ENCODE results near the gene CAMTA2. TPM values are rescaled to one million over a fixed set of nuclear protein-coding genes. Genes with fewer than 3 reads are reported as not detected.

Gene CAMTA2
- total and polyA plus RNA-seq, 3 experiments from 2014 or later = 19.6 to 90.6 (median 85.6) TPM

DNA sequence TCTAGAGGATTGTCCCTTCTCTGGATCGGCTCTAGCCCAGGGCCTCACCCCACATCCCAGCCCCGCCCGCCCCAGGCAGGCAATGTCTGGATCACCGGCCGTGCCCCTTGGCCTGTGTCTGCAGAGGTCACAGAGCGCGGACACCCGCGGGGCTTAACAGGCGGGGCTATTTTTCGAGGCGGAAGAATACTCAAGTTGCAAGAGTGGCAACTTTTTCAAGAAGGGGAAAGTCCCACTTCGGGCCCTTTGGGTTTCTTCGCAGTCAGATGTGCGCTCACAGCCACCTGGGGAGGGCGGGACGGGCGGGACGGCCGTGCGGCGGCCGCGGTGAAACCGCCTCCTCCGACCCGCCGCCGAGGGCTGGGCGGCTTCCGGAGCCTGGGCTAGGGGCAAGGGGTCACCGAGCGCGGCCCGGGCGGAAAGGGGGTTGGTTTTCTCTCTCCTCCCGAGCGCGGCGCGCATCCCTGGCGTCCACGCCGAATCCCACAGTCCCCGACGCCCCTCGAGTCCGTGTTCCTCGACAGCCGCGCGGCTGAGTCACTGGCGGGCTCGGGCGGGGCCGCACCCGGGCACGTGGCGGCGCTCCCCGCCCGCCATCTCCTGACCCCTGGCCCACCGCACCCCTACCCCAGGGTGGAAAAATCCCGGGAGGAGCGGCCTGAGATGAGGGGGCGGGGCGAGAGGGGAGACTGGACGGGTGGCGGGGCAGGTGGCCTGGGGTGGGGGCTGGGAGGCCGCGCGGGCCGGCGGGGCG lies 38.0 kb downstream of the CAMTA2 start:
- H3K27ac ChIP-seq (ENCODE audit: low read depth, low read length) = peak overlapping the region; percentile 86
- Mint-ChIP-seq H3K4me1 (peaks cover 32 to 43% (median 41%) of the 10 kb centered on the region in 3 donors), H3K4me3 (peak overlapping the region; percentile 83 to 100 (median 97)), H3K27ac (peak overlapping the region; percentile 72 to 96 (median 90)), H3K36me3 (peaks cover 7 to 32% (median 12%) of the 10 kb centered on the region in 3 donors), H3K27me3 (peaks cover 0 to 5% of the 10 kb centered on the region in 2 donors), H3K9me3 (no peaks in the 10 kb centered on the region)
- H3K4me1 ChIP-seq (ENCODE audit: insufficient read depth, low read length) = peaks cover 31% of the 10 kb centered on the region
- peaks cover 23% of the 10 kb centered on the region for H3K36me3 ChIP-seq (ENCODE audit: insufficient read depth, low read length)
- no peaks in the 10 kb centered on the region for H3K9me3 ChIP-seq (ENCODE audit: low read length)
- DNase-seq = peak; percentile 61 to 84 (median 79)
- H3K27me3 ChIP-seq (ENCODE audit: insufficient read depth, low read length, poor library complexity, severe bottlenecking) = no peaks in the 10 kb centered on the region
- H3K4me3 ChIP-seq (ENCODE audit: low read length) = peak overlapping the region; percentile 97
- POLR2A ChIA-PET = interaction anchor here (0.7 to 11.7 kb wide), 7 partner anchors 10 to 293 kb away, joined by 3 to 187 read pairs (median 4); partner anchors contain the start of genes CAMTA2, INCA1, KIF1C and RNF167
- CTCF ChIA-PET = interaction anchor here (0.7 to 4.8 kb wide), 5 partner anchors 10 to 112 kb away, joined by 3 to 30 read pairs (median 5); partner anchors contain the start of genes CHRNE, RNF167, SLC25A11 and SPAG7

- H3K4me1 ChIP-seq (ENCODE audit: insufficient read depth, low read length) = peaks cover 37% of the 10 kb centered on the region
- peak overlapping the region; percentile 97 for H3K4me3 ChIP-seq (ENCODE audit: low read length)
- peaks cover 7 to 38% (median 18%) of the 10 kb centered on the region in 3 donors for H3K36me3 Mint-ChIP-seq
- ChIA-PET POLR2A (interaction anchor here (0.6 to 11.7 kb wide), 14 partner anchors 9 to 805 kb away, joined by 3 to 187 read pairs (median 4); partner anchors contain the start of genes C17orf107, CAMTA2, CHRNE and INCA1), CTCF (interaction anchor here (1.0 to 4.8 kb wide), 4 partner anchors 9 to 40 kb away, joined by 4 to 30 read pairs (median 6); partner anchors contain the start of genes RNF167, SLC25A11 and SPAG7)
- DNase-seq = peak; percentile 59 to 85 (median 78)
- H3K4me1 Mint-ChIP-seq = peaks cover 38 to 48% (median 46%) of the 10 kb centered on the region in 3 donors
- H3K27me3 Mint-ChIP-seq = peaks cover 0 to 5% of the 10 kb centered on the region in 2 donors
- no peaks in the 10 kb centered on the region for H3K9me3 ChIP-seq (ENCODE audit: low read length)
- peak overlapping the region; percentile 86 for H3K27ac ChIP-seq (ENCODE audit: low read depth, low read length)
- no peaks in the 10 kb centered on the region for H3K27me3 ChIP-seq (ENCODE audit: insufficient read depth, low read length, poor library complexity, severe bottlenecking)
- H3K9me3 Mint-ChIP-seq = no peaks in the 10 kb centered on the region
- H3K4me3 Mint-ChIP-seq = peak overlapping the region; percentile 94 to 100 (median 97)
- peak overlapping the region; percentile 92 to 100 (median 97) for H3K27ac Mint-ChIP-seq
- H3K36me3 ChIP-seq (ENCODE audit: insufficient read depth, low read length) = peaks cover 23% of the 10 kb centered on the region
These were observed 38.5 kb downstream of the CAMTA2 start for GRCh38 chr17:4948931-4949320.

GRCh38 chr17:4948166-4948930 lies 39.1 kb downstream of the CAMTA2 start, which contains the start of gene PFN1:
Gene PFN1 (minus strand): TSS chr17:4948530. CDS start chr17:4948394, 136 bp downstream.
- H3K27ac Mint-ChIP-seq = peak within 1 kb of the TSS; percentile 92 to 100 (median 97)
- H3K4me1 Mint-ChIP-seq = peaks cover 41 to 54% (median 52%) of the 10 kb centered on the region in 3 donors

GRCh38 chr17:4947411-4948165 lies 39.9 kb downstream of the CAMTA2 start:
- peaks cover 49 to 62% (median 60%) of the 10 kb centered on the region in 3 donors for H3K4me1 Mint-ChIP-seq
- POLR2A ChIA-PET = interaction anchor here (0.7 to 11.7 kb wide), 12 partner anchors 8 to 804 kb away, joined by 3 to 187 read pairs (median 4); partner anchors contain the start of genes C17orf107, INCA1, KIF1C and RNF167

More at GRCh38 chr17:4948166-4948930, 39.1 kb downstream of the CAMTA2 start, which contains the start of gene PFN1:
- H3K4me3 ChIP-seq (ENCODE audit: low read length) = peak within 1 kb of the TSS; percentile 97
- CTCF ChIA-PET = interaction anchor here (1.0 to 4.8 kb wide), 4 partner anchors 8 to 39 kb away, joined by 4 to 30 read pairs (median 6); partner anchors contain the start of genes RNF167, SLC25A11 and SPAG7
- DNase-seq = peak; percentile 84 to 94 (median 87)
- Mint-ChIP-seq H3K4me3 (peak within 1 kb of the TSS; percentile 94 to 100 (median 97)), H3K9me3 (no peaks in the 10 kb centered on the region), H3K27me3 (peaks cover 0 to 5% of the 10 kb centered on the region in 2 donors), H3K36me3 (peaks cover 7 to 40% (median 19%) of the 10 kb centered on the region in 3 donors)
- peak within 1 kb of the TSS; percentile 90 for H3K27ac ChIP-seq (ENCODE audit: low read depth, low read length)
- POLR2A ChIA-PET = interaction anchor here (0.6 to 11.7 kb wide), 14 partner anchors 9 to 805 kb away, joined by 3 to 187 read pairs (median 3); partner anchors contain the start of genes C17orf107, CAMTA2, CHRNE and INCA1
- H3K9me3 ChIP-seq (ENCODE audit: low read length) = no peaks in the 10 kb centered on the region
- H3K4me1 ChIP-seq (ENCODE audit: insufficient read depth, low read length) = peaks cover 42% of the 10 kb centered on the region
- no peaks in the 10 kb centered on the region for H3K27me3 ChIP-seq (ENCODE audit: insufficient read depth, low read length, poor library complexity, severe bottlenecking)
- peaks cover 23% of the 10 kb centered on the region for H3K36me3 ChIP-seq (ENCODE audit: insufficient read depth, low read length)

DNA sequence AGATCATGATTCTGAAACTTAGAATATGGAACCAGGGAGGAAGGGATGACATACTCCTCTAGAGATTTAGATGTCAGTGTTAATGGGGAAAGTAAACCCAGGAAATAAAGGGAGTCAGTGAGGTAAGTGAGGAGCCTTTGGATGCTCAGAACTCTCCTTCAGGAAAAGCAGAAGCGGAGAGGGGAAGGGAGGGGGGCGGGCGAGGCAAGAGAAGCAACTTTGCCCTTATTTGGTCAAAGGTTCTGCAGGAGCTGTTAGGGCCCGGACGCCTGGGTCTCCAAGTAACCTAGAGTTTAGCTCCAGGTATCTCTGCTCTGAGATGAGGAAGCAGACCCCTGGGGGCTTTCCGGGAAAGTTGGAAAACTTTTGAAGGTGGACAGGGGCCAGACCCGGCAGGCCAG lies 40.5 kb downstream of the CAMTA2 start:
- Mint-ChIP-seq H3K9me3 (no peaks in the 10 kb centered on the region), H3K27me3 (peaks cover 0 to 5% of the 10 kb centered on the region in 2 donors), H3K4me1 (peaks cover 55 to 67% (median 65%) of the 10 kb centered on the region in 3 donors), H3K36me3 (peaks cover 8 to 53% (median 24%) of the 10 kb centered on the region in 3 donors), H3K27ac (peak overlapping the region; percentile 73 to 97 (median 92)), H3K4me3 (peak overlapping the region; percentile 94 to 100 (median 97))
- Histone ChIP-seq H3K9me3 (ENCODE audit: low read length) (no peaks in the 10 kb centered on the region), H3K4me1 (ENCODE audit: insufficient read depth, low read length) (peaks cover 56% of the 10 kb centered on the region), H3K4me3 (ENCODE audit: low read length) (peak overlapping the region; percentile 97), H3K36me3 (ENCODE audit: insufficient read depth, low read length) (peaks cover 35% of the 10 kb centered on the region), H3K27ac (ENCODE audit: low read depth, low read length) (peak overlapping the region; percentile 58), H3K27me3 (ENCODE audit: insufficient read depth, low read length, poor library complexity, severe bottlenecking) (no peaks in the 10 kb centered on the region)
- no peak for DNase-seq
- ChIA-PET POLR2A (interaction anchor here (0.7 to 11.7 kb wide), 6 partner anchors 8 to 127 kb away, joined by 3 to 187 read pairs (median 4); partner anchors contain the start of genes C17orf107, RNF167, SLC25A11 and SPAG7), CTCF (interaction anchor here (0.5 to 3.3 kb wide), 5 partner anchors 20 to 117 kb away, joined by 3 to 17 read pairs (median 3); partner anchors contain the start of gene SPAG7)

More at GRCh38 chr17:4947411-4948165, 39.9 kb downstream of the CAMTA2 start:
- peaks cover 50% of the 10 kb centered on the region for H3K4me1 ChIP-seq (ENCODE audit: insufficient read depth, low read length)
- H3K4me3 ChIP-seq (ENCODE audit: low read length) = peak overlapping the region; percentile 97
- Mint-ChIP-seq H3K36me3 (peaks cover 7 to 48% (median 23%) of the 10 kb centered on the region in 3 donors), H3K27ac (peak overlapping the region; percentile 92 to 100 (median 95)), H3K27me3 (peaks cover 0 to 5% of the 10 kb centered on the region in 2 donors), H3K4me3 (peak overlapping the region; percentile 94 to 100 (median 97)), H3K9me3 (no peaks in the 10 kb centered on the region)
- H3K27ac ChIP-seq (ENCODE audit: low read depth, low read length) = peak overlapping the region; percentile 90
- peaks cover 31% of the 10 kb centered on the region for H3K36me3 ChIP-seq (ENCODE audit: insufficient read depth, low read length)
- no peaks in the 10 kb centered on the region for H3K27me3 ChIP-seq (ENCODE audit: insufficient read depth, low read length, poor library complexity, severe bottlenecking)
- CTCF ChIA-PET = interaction anchor here (0.7 to 4.8 kb wide), 7 partner anchors 8 to 101 kb away, joined by 3 to 30 read pairs (median 5); partner anchors contain the start of genes RNF167, SLC25A11 and SPAG7
- no peaks in the 10 kb centered on the region for H3K9me3 ChIP-seq (ENCODE audit: low read length)
- peak; percentile 56 to 80 (median 62) for DNase-seq

GRCh38 chr17:4946312-4946976 lies 41.0 kb downstream of the CAMTA2 start:
- no peaks in the 10 kb centered on the region for H3K9me3 ChIP-seq (ENCODE audit: low read length)
- ChIA-PET POLR2A (interaction anchor here (1.2 to 11.7 kb wide), 3 partner anchors 20 to 47 kb away, joined by 3 to 187 read pairs (median 4); partner anchors contain the start of genes C17orf107 and SPAG7), CTCF (interaction anchor here (0.5 to 3.3 kb wide), 4 partner anchors 21 to 118 kb away, joined by 3 to 17 read pairs (median 5); partner anchors contain the start of gene SPAG7)
- Mint-ChIP-seq H3K4me3 (peak overlapping the region; percentile 94 to 100 (median 97)), H3K27ac (peak overlapping the region; percentile 73 to 97 (median 92)), H3K9me3 (no peaks in the 10 kb centered on the region), H3K36me3 (peaks cover 13 to 59% (median 29%) of the 10 kb centered on the region in 3 donors), H3K4me1 (peaks cover 61 to 73% (median 71%) of the 10 kb centered on the region in 3 donors), H3K27me3 (peaks cover 0 to 5% of the 10 kb centered on the region in 2 donors)
- H3K4me1 ChIP-seq (ENCODE audit: insufficient read depth, low read length) = peaks cover 61% of the 10 kb centered on the region
- no peaks in the 10 kb centered on the region for H3K27me3 ChIP-seq (ENCODE audit: insufficient read depth, low read length, poor library complexity, severe bottlenecking)
- H3K4me3 ChIP-seq (ENCODE audit: low read length) = peak overlapping the region; percentile 97
- peaks cover 35% of the 10 kb centered on the region for H3K36me3 ChIP-seq (ENCODE audit: insufficient read depth, low read length)
- peak overlapping the region; percentile 58 for H3K27ac ChIP-seq (ENCODE audit: low read depth, low read length)
- DNase-seq = no peak

Measured in CD8-positive, alpha-beta memory T cell (primary cell).